Fibroblast of lung (primary cell): Measurements from ENCODE around the gene TUBB3.

Source experiments
- CTCF ChIP-seq, 2 donors: IDR thresholded peaks in 1 of 2; conservative IDR thresholded peaks in 1 of 2; 1 replicate in 1 of 2; 2 replicates in 1 of 2; pipeline ENCODE4 v1.5.1; 2011 to 2012; ENCODE audit warnings: low read length in 2 of 2, control low read depth in 1 of 2, inconsistent platforms in 1 of 2, low read depth in 1 of 2, mild to moderate bottlenecking in 1 of 2
- EZH2 ChIP-seq: IDR thresholded peaks from 2 replicates; pipeline ENCODE4 v1.5.1; 2012; ENCODE audit warnings: low read length, control low read depth, mild to moderate bottlenecking; ENCODE audit errors: missing control alignments

- TF ChIP-seq CTCF (conservative IDR thresholded peaks at IDR 0.05 in 1 of 2, IDR thresholded peaks at IDR 0.05 in 1 of 2; ENCODE audit: low read depth in 1 of 2, low read length in 2 of 2), result no peak
- TF ChIP-seq EZH2, result no peak
These were observed 43.6 kb downstream of the TUBB3 start for GRCh38 chr16:89966756-89967155.
